ENCODE results near the gene BCKDHA. TPM values are rescaled to one million over a fixed set of nuclear protein-coding genes. Genes with fewer than 3 reads are reported as not detected.

BCKDHA gene
- polyA plus RNA-seq, 1 of the 3 experiments (the other 2 are of a cell fraction): 30.9 TPM

GRCh38 chr19:41363753-41364523 lies 33.7 kb upstream of the BCKDHA start, which contains the start of gene B9D2:
Gene B9D2, minus strand, starts transcription at chr19:41364149. Its CDS starts 630 bp downstream, at chr19:41363519.
- POLR2A ChIA-PET: interaction anchor here (0.6 to 1.4 kb wide), 6 partner anchors 8 to 65 kb away, joined by 3 to 5 read pairs (median 3); partner anchors contain the start of gene TGFB1
- 1% methylated on average over 35 of the region's 56 CpGs for WGBS (ENCODE audit: low lambda C conversion rate)
- Histone ChIP-seq H3K79me2 (ENCODE audit: insufficient read depth) (peaks cover 39% of the 10 kb centered on the region), H3K4me2 (peak within 1 kb of the TSS; percentile 78), H3K9me3 (no peaks in the 10 kb centered on the region), H3K4me1 (ENCODE audit: control insufficient read depth in 1 of 2, insufficient read depth in 2 of 2, low read depth in 1 of 2, low read length in 1 of 2) (peaks cover 9 to 15% of the 10 kb centered on the region in 2 experiments; a peak in 3 of 4 replicates), H4K20me1 (ENCODE audit: insufficient read depth) (peaks cover 4% of the 10 kb centered on the region; the same call in 1 of the 2 replicates), H2AFZ (ENCODE audit: low read depth) (peak within 1 kb of the TSS; percentile 82), H3K36me3 (replicated peaks in 1 of 2; ENCODE audit: control insufficient read depth in 1 of 2, insufficient read depth in 2 of 2, low read length in 1 of 2) (peaks cover 0 to 3% of the 10 kb centered on the region in 2 experiments), H3K9ac (peak within 1 kb of the TSS; percentile 93), H3K27ac (ENCODE audit: low read depth in 2 of 2, low read length in 1 of 2) (peak within 1 kb of the TSS; percentile 96 to 99), H3F3A (replicated peaks; ENCODE audit: insufficient read depth) (peaks cover 17% of the 10 kb centered on the region), H3K4me3 (ENCODE audit: low read depth in 2 of 2, low read length in 1 of 2) (peak within 1 kb of the TSS; percentile 68 to 79), H3K9me2 (no peaks in the 10 kb centered on the region), H3K27me3 (ENCODE audit: insufficient read depth) (no peaks in the 10 kb centered on the region)
- CTCF ChIA-PET: interaction anchor here (0.8 to 1.9 kb wide), 8 partner anchors 9 to 206 kb away, joined by 3 to 7 read pairs (median 5); no protein-coding TSS in a partner anchor
- DNase-seq: peak; percentile 97
- TF ChIP-seq, protein P1, sequence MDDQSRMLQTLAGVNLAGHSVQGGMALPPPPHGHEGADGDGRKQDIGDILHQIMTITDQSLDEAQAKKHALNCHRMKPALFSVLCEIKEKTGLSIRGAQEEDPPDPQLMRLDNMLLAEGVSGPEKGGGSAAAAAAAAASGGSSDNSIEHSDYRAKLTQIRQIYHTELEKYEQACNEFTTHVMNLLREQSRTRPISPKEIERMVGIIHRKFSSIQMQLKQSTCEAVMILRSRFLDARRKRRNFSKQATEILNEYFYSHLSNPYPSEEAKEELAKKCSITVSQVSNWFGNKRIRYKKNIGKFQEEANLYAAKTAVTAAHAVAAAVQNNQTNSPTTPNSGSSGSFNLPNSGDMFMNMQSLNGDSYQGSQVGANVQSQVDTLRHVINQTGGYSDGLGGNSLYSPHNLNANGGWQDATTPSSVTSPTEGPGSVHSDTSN (IDR thresholded peaks at IDR 0.05): peak; percentile 95
- TF ChIP-seq GABPA (IDR thresholded peaks at IDR 0.05; ENCODE audit: low read depth): 0 out of 2 replicates have a peak, but pooled peaks have one; percentile 18
- peak; percentile 92 for TF ChIP-seq NRF1 (IDR thresholded peaks at IDR 0.05; ENCODE audit: low read depth, low read length)
- TF ChIP-seq MXI1 (IDR thresholded peaks at IDR 0.05; ENCODE audit: low read depth, low read length): 0 out of 2 replicates have a peak, but pooled peaks have one; percentile 36
- no peak for TF ChIP-seq GATA2 (CRISPR knock-in tag; IDR thresholded peaks at IDR 0.05)
- TF ChIP-seq MEF2A (IDR thresholded peaks at IDR 0.05; ENCODE audit: borderline replicate concordance, low read depth): no peak
- TF ChIP-seq EZH2phosphoT487 (IDR thresholded peaks at IDR 0.05; ENCODE audit: borderline replicate concordance, low read depth): no peak
- TF ChIP-seq FOXM1 (IDR thresholded peaks at IDR 0.05; ENCODE audit: low read depth): no peak
- TF ChIP-seq MAX (IDR thresholded peaks at IDR 0.05; ENCODE audit: low read depth): peak; percentile 41; the same call in 1 of the 2 replicates
- no peak for TF ChIP-seq USF2 (IDR thresholded peaks at IDR 0.05; ENCODE audit: borderline replicate concordance, low read depth, low read length)
- no peak for TF ChIP-seq RXRA (IDR thresholded peaks at IDR 0.05; ENCODE audit: borderline replicate concordance, low read depth)
- TF ChIP-seq ELF1 (IDR thresholded peaks at IDR 0.05): peak; percentile 21; the same call in 1 of the 2 replicates
- peak; percentile 37; the same call in 1 of the 2 replicates for TF ChIP-seq TAF1 (IDR thresholded peaks at IDR 0.05; ENCODE audit: borderline replicate concordance, low read depth, low read length)
- TF ChIP-seq YY1 (IDR thresholded peaks at IDR 0.05; ENCODE audit: low read depth): peak; percentile 98
- peak; percentile 90 for TF ChIP-seq POLR2AphosphoS5 (IDR thresholded peaks at IDR 0.05; ENCODE audit: low read depth, low read length)
